Ishikawa (cell line): ENCODE measurements around the gene CD58.

Experiments
- CEBPB ChIP-seq: IDR thresholded peaks from 2 replicates; pipeline ENCODE4 v1.6.1; 2012
- CREB1 ChIP-seq: IDR thresholded peaks from 2 replicates; pipeline ENCODE4 v1.6.1; 2012; ENCODE audit warnings: low read depth
- EGR1 ChIP-seq: IDR thresholded peaks from 2 replicates; pipeline ENCODE4 v1.6.1; 2012
- EP300 ChIP-seq: IDR thresholded peaks from 2 replicates; pipeline ENCODE4 v1.6.1; 2012; ENCODE audit warnings: borderline replicate concordance
- FOXM1 ChIP-seq: IDR thresholded peaks from 2 replicates; pipeline ENCODE4 v1.6.1; 2012; ENCODE audit warnings: low read depth, borderline replicate concordance
- NFIC ChIP-seq: IDR thresholded peaks from 2 replicates; pipeline ENCODE4 v1.6.1; 2012
- RAD21 ChIP-seq: IDR thresholded peaks from 2 replicates; pipeline ENCODE4 v1.6.1; 2012; ENCODE audit warnings: low read depth
- REST ChIP-seq: IDR thresholded peaks from 2 replicates; pipeline ENCODE4 v1.6.1; 2012; ENCODE audit warnings: low read depth, mild to moderate bottlenecking
- TAF1 ChIP-seq: IDR thresholded peaks from 2 replicates; pipeline ENCODE4 v1.6.1; 2012; ENCODE audit warnings: low read depth, mild to moderate bottlenecking
- TCF12 ChIP-seq: IDR thresholded peaks from 2 replicates; pipeline ENCODE4 v1.6.1; 2012; ENCODE audit warnings: low read depth
- TEAD4 ChIP-seq: IDR thresholded peaks from 2 replicates; pipeline ENCODE4 v1.6.1; 2012
- YY1 ChIP-seq: IDR thresholded peaks from 2 replicates; pipeline ENCODE4 v1.6.1; 2012; ENCODE audit warnings: low read depth
- ZBTB7A ChIP-seq: IDR thresholded peaks from 2 replicates; pipeline ENCODE4 v1.6.1; 2012; ENCODE audit warnings: low read depth
- TF ChIP-seq, protein P1 (sequence below): IDR thresholded peaks from 2 replicates; pipeline ENCODE4 v1.6.1; 2012
- TF ChIP-seq, protein P2 (sequence below): IDR thresholded peaks from 2 replicates; pipeline ENCODE4 v1.6.1; 2012

Gene CD58

DNA sequence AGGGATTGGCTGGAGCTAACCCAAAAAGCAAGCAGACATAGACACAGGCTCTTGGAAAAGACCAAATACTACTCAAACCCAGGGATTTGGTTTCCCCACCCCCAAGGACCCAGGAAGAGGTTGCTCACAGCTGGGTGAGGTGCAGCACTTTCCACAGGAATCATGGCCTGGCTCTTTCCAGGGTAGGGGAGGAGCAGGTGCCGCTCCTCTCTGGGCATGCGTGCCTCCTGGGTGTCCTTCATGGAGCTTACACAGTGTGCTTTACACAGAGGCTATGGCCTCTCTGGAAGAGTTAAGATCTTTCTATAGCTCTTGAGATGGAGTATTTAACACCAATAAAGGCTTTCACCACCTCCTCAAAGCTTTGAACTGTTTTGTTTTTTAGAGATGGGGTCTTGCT, 88.3 kb downstream of the CD58 start:
- no peak for TF ChIP-seq CREB1
- TF ChIP-seq TAF1, result no peak
- TF ChIP-seq RAD21, result no peak
- TF ChIP-seq, protein P1, sequence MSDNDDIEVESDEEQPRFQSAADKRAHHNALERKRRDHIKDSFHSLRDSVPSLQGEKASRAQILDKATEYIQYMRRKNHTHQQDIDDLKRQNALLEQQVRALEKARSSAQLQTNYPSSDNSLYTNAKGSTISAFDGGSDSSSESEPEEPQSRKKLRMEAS, result no peak
- no peak for TF ChIP-seq EP300
- TF ChIP-seq FOXM1, result no peak

GRCh38 chr1:116481934-116482333, 88.9 kb downstream of the CD58 start:
- TF ChIP-seq TEAD4, result no peak
- no peak for TF ChIP-seq NFIC
- TF ChIP-seq CEBPB, result no peak
- TF ChIP-seq EP300, result no peak
- TF ChIP-seq YY1, result no peak
- no peak for TF ChIP-seq TCF12
- TF ChIP-seq TAF1, result no peak
- no peak for TF ChIP-seq CREB1
- no peak for TF ChIP-seq EGR1
- TF ChIP-seq, protein P2, sequence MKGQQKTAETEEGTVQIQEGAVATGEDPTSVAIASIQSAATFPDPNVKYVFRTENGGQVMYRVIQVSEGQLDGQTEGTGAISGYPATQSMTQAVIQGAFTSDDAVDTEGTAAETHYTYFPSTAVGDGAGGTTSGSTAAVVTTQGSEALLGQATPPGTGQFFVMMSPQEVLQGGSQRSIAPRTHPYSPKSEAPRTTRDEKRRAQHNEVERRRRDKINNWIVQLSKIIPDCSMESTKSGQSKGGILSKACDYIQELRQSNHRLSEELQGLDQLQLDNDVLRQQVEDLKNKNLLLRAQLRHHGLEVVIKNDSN, result no peak
- TF ChIP-seq RAD21, result no peak
- TF ChIP-seq, protein P1, result no peak
- no peak for TF ChIP-seq FOXM1
- no peak for TF ChIP-seq REST

- TF ChIP-seq TAF1 (no peak), ZBTB7A (no peak), CREB1 (no peak), NFIC (no peak), TCF12 (no peak), CEBPB (no peak), EGR1 (no peak), FOXM1 (no peak), YY1 (no peak), TEAD4 (no peak)
- TF ChIP-seq, protein P1, result no peak
- TF ChIP-seq, protein P2, result no peak
These were observed 92.2 kb downstream of the CD58 start for GRCh38 chr1:116478621-116479020.

- TF ChIP-seq, protein P1, result no peak
- TF ChIP-seq CEBPB (no peak), EGR1 (no peak), FOXM1 (no peak), ZBTB7A (no peak), TAF1 (no peak), REST (no peak), RAD21 (no peak), TEAD4 (no peak), TCF12 (no peak), EP300 (no peak), NFIC (no peak), CREB1 (no peak), YY1 (no peak)
- TF ChIP-seq, protein P2, result no peak
These were observed 93.4 kb downstream of the CD58 start for GRCh38 chr1:116477429-116477828.

- TF ChIP-seq ZBTB7A, result no peak
- no peak for TF ChIP-seq FOXM1
- no peak for TF ChIP-seq TAF1
- TF ChIP-seq, protein P2, result no peak
- no peak for TF ChIP-seq CEBPB
- TF ChIP-seq CREB1, result no peak
- TF ChIP-seq YY1, result no peak
- TF ChIP-seq TCF12, result no peak
- no peak for TF ChIP-seq RAD21
- TF ChIP-seq TEAD4, result no peak
- TF ChIP-seq, protein P1, result no peak
- no peak for TF ChIP-seq EGR1
- no peak for TF ChIP-seq EP300
- no peak for TF ChIP-seq NFIC
- no peak for TF ChIP-seq REST
These were observed 94.5 kb downstream of the CD58 start for GRCh38 chr1:116476321-116476720.
